GM12873 (cell line): ENCODE measurements around the gene COPZ1.
A peak's percentile ranks its signal among the peaks of the same experiment; 100 is the strongest.

ENCODE experiments used
- TF ChIP-seq, protein P1 (sequence below): IDR thresholded peaks from 2 replicates; pipeline ENCODE4 v1.5.1; 2012; ENCODE audit warnings: low read depth, mild to moderate bottlenecking, moderate library complexity, low read length, control low read depth; ENCODE audit not compliant: insufficient read depth; ENCODE audit errors: missing control alignments

The COPZ1 gene

DNA sequence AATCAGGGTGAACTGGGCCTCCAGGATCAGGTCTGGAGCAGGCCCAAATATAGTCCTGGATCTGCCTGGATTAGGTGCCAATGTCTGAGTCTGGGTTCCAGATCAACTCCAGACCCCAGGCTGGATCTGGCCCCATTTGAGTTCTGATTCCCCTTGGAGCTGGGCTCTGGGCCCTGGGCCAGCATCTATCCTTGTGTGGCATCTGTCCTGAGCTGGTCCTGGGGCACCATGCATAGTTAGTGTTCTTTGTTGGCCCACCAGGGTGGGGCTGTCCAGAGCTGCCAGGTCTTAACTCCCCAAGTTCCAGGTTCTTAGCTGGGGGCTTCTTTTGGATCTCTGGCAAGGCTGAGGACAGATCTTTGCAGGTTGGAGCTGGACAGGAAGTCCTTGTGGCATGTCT is 70.6 kb downstream of the COPZ1 start:
- TF ChIP-seq, protein P1, sequence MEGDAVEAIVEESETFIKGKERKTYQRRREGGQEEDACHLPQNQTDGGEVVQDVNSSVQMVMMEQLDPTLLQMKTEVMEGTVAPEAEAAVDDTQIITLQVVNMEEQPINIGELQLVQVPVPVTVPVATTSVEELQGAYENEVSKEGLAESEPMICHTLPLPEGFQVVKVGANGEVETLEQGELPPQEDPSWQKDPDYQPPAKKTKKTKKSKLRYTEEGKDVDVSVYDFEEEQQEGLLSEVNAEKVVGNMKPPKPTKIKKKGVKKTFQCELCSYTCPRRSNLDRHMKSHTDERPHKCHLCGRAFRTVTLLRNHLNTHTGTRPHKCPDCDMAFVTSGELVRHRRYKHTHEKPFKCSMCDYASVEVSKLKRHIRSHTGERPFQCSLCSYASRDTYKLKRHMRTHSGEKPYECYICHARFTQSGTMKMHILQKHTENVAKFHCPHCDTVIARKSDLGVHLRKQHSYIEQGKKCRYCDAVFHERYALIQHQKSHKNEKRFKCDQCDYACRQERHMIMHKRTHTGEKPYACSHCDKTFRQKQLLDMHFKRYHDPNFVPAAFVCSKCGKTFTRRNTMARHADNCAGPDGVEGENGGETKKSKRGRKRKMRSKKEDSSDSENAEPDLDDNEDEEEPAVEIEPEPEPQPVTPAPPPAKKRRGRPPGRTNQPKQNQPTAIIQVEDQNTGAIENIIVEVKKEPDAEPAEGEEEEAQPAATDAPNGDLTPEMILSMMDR, result no peak

DNA sequence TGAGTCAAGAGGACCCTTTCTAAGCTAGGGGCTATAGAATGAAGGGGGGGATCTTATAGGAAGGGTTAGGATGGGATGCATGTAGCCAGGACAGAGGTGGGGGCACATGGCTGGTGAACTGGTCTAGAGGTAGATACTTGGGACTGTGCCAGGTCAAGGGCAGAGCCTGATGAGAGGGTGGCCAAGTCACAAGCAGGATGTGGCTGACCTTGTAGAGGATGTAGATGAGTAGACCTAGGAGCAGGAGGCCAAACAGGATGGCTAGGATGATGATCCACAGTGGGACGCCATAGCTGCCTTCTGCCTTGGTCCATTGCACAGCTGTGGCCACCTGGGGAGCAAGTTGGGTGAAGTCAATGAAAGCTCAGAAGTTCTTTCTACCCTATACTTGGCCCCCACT is 72.2 kb downstream of the COPZ1 start:
- TF ChIP-seq, protein P1, result no peak

DNA sequence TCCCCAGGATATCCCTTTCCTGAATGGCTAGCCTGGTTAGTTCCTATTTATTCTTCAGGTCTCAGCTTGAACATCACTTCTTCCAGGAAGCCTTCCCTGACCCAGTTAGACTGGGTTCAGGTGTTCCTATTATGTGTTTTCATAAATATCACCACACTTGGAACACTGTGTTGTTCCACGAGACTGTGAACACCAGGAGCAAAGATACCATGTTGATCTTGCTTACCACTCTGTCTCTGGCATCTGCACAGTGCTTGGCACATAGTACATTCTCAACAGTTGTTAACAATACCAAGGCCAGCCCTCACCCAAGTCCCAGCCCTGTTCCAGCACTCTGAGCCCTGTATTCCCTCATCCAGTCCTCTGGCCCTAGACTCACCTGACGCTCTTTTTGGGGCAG is 73.3 kb downstream of the COPZ1 start:
- TF ChIP-seq, protein P1, result no peak

DNA sequence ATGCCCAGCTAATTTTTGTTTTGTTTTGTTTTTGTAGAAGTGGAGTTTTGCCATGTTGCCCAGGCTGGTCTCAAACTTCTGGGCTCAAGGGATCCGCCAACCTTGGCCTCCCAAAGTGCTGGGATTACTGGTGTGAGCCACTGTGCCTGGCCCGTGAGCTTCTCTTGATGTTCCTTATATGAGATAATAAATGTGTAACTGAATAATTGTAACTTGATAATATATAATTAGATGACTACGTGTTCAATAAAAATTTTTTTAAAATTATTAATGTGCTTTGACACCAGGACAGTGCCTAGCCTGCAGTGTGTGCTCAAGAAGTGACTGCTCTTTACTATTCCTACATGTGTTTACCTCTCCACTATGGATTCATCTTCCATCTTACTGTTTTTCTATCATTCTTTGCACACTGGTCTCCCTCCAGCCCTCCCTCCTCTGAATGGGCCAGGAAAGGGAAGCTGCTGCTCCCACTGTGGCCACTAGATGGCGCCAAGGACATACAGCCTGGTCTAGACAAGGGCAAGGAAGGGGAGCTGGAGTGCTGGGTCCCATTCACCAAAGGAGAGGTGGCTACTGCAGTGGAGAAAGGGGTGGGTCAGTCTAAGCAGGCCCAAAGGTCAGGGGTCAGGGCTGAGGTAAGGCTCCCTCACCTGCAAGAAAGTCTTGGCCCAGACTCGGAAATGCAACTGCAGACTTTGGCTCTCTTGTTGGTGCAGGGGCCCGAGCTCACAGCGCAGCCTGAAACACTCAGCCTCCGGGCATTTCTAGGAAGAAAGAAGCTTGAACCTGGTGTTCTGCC is 74.3 kb downstream of the COPZ1 start:
- TF ChIP-seq, protein P1, result peak; percentile 99

DNA sequence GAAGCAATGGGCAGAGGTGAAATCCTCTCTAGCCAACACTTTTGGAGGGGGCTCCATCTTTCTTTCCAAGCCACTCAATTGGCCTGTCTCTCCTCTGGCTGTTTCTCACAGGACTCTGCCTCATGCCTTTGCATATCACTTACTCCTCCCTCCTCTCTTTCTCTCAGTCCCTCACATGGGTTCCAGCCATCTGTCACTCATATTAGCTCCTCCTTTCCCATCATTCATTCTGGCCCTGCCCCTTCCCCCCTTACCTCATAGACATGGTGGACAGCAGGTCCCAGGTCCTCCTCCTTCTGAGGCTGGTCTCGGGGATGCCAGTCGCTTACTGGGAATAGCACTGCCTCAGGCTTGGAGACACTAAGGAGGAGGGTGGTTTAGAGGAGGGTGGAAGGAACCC is 76.2 kb downstream of the COPZ1 start:
- TF ChIP-seq, protein P1, result no peak
